Measurements from ENCODE around the gene LYPD6B. TPM values are rescaled to one million over a fixed set of nuclear protein-coding genes. Genes with fewer than 3 reads are reported as not detected.

The LYPD6B gene
- total RNA-seq, 2 experiments from 2014 or later = not detected

DNA sequence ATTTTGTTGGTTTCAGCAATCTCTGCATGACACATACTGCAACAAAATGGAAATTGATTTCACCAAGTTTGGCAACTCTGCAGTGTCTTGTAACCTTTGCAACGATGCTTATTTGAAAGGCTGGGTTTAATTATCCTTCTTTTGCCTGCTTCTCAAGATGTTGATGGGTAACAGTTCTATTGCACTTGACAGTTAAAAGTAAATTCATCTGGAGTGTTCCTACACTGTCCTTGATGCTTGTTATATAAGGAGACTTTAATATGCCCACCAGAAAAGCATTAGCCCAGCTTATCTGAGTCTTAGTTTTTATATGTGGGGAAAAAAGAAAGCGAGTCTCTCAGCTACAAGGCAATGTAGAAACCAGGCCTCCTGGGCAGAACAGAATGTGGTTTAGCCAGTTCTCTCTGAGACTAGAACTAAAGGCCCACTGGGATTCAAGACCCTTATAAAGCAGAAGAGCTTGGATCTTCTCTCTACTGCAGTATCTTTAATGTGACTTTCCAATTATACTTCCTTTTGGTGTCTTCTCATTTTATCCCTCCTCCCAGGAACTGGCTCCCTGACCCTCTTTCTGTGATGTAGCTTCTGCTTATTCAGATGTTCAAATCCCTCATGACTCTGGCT, 185.1 kb downstream of the LYPD6B start:
- Histone ChIP-seq H3K4me3 (ENCODE audit: low read depth, low read length, poor library complexity, severe bottlenecking) (no peak overlapping the region), H3K36me3 (ENCODE audit: insufficient read depth, low read length) (no peaks in the 10 kb centered on the region), H3K27ac (ENCODE audit: low read depth, low read length, poor library complexity, severe bottlenecking) (no peak overlapping the region), H3K9me2 (ENCODE audit: insufficient read depth, low read length) (no peaks in the 10 kb centered on the region), H4K20me1 (ENCODE audit: insufficient read depth, low read length) (no peaks in the 10 kb centered on the region), H3K4me1 (ENCODE audit: insufficient read depth, low read length, poor library complexity, severe bottlenecking) (no peaks in the 10 kb centered on the region), H3K9me3 (ENCODE audit: low read length) (no peaks in the 10 kb centered on the region), H2AFZ (ENCODE audit: low read length) (no peak overlapping the region), H3K79me2 (ENCODE audit: insufficient read depth, low read depth, low read length) (no peaks in the 10 kb centered on the region), H3K4me2 (ENCODE audit: low read length) (no peak overlapping the region)
- no peak for TF ChIP-seq CTCF (conservative IDR thresholded peaks at IDR 0.05; ENCODE audit: low read length)
- intact Hi-C loops (cut with micrococcal nuclease; ENCODE audit: unreplicated experiment) = no loop called here
- POLR2A ChIA-PET = no interaction called here
- CTCF ChIA-PET (ENCODE audit: unreplicated experiment) = no interaction called here
- BruUV-seq (replicated peaks) = no TSS peak
- no peak for DNase-seq (ENCODE audit: low spot score)

DNA sequence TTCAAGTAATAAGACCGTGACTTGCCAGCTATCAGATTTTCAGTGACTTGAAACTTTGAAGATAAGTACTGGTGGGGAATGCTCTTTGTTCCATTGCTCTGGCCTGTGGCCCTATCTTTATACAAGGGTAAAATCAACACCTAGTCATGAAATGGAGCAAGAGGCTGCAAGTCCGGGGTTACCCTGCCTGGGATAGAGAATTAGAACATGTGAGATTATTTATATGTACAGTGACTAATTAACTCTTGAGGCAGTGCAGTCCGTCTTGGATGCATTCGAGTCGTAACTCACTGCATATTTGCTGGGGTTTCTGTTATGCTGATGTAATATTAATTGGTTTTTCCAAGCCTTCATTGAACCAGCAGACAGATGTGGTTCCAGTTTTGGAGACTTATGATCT, 186.0 kb downstream of the LYPD6B start:
- TF ChIP-seq CTCF (conservative IDR thresholded peaks at IDR 0.05; ENCODE audit: low read length) (no peak), EZH2phosphoT487 (IDR thresholded peaks at IDR 0.05; ENCODE audit: borderline replicate concordance, low read depth, low read length) (no peak)
- Histone ChIP-seq H4K20me1 (ENCODE audit: insufficient read depth, low read length) (no peaks in the 10 kb centered on the region), H2AFZ (ENCODE audit: low read length) (no peak overlapping the region), H3K4me2 (ENCODE audit: low read length) (no peak overlapping the region), H3K27ac (ENCODE audit: low read depth, low read length, poor library complexity, severe bottlenecking) (no peak overlapping the region), H3K9me2 (ENCODE audit: insufficient read depth, low read length) (no peaks in the 10 kb centered on the region), H3K4me1 (ENCODE audit: insufficient read depth, low read length, poor library complexity, severe bottlenecking) (no peaks in the 10 kb centered on the region), H3K36me3 (ENCODE audit: insufficient read depth, low read length) (no peaks in the 10 kb centered on the region), H3K9me3 (ENCODE audit: low read length) (no peaks in the 10 kb centered on the region), H3K79me2 (ENCODE audit: insufficient read depth, low read depth, low read length) (no peaks in the 10 kb centered on the region), H3K4me3 (ENCODE audit: low read depth, low read length, poor library complexity, severe bottlenecking) (no peak overlapping the region)
- ChIA-PET POLR2A (no interaction called here), CTCF (ENCODE audit: unreplicated experiment) (no interaction called here)
- no TSS peak for BruUV-seq (replicated peaks)
- intact Hi-C loops (cut with micrococcal nuclease; ENCODE audit: unreplicated experiment) = no loop called here
- DNase-seq (ENCODE audit: low spot score) = no peak

DNA sequence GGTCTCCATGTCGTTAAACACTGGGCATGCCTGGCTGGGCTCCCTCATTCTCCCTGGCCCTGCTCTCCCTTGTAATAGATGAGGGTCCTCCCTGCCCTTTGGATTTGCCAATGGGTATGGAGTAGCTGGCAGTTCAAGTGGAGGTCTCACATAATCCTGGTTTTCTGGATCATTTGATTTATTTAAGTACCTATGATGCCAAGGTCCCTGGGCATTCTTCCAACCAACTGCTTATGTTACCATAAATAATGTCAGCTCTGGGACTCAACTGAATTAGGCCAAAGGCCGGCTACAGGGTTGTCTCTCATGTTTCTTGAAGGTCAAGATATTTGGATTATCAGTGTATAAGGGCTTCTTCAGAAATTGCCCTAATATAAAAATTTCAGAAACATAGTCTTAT, 186.9 kb downstream of the LYPD6B start:
- no peak for TF ChIP-seq CTCF (conservative IDR thresholded peaks at IDR 0.05; ENCODE audit: low read length)
- no peak for TF ChIP-seq EZH2phosphoT487 (IDR thresholded peaks at IDR 0.05; ENCODE audit: borderline replicate concordance, low read depth, low read length)
- ChIA-PET CTCF (ENCODE audit: unreplicated experiment) (no interaction called here), POLR2A (interaction anchor here (0.7 kb wide), 1 partner anchor 1552 kb away, joined by 4 read pairs; no protein-coding TSS in a partner anchor)
- no peaks in the 10 kb centered on the region for H3K79me2 ChIP-seq (ENCODE audit: insufficient read depth, low read depth, low read length)
- H2AFZ ChIP-seq (ENCODE audit: low read length) = no peak overlapping the region
- BruUV-seq (replicated peaks) = no TSS peak
- H3K4me3 ChIP-seq (ENCODE audit: low read depth, low read length, poor library complexity, severe bottlenecking) = no peak overlapping the region
- no peak for DNase-seq (ENCODE audit: low spot score)
- no peak overlapping the region for H3K4me2 ChIP-seq (ENCODE audit: low read length)
- H3K36me3 ChIP-seq (ENCODE audit: insufficient read depth, low read length) = no peaks in the 10 kb centered on the region
- H3K9me2 ChIP-seq (ENCODE audit: insufficient read depth, low read length) = no peaks in the 10 kb centered on the region
- no peaks in the 10 kb centered on the region for H4K20me1 ChIP-seq (ENCODE audit: insufficient read depth, low read length)
- intact Hi-C loops (cut with micrococcal nuclease; ENCODE audit: unreplicated experiment) = no loop called here
- H3K9me3 ChIP-seq (ENCODE audit: low read length) = no peaks in the 10 kb centered on the region
- no peaks in the 10 kb centered on the region for H3K4me1 ChIP-seq (ENCODE audit: insufficient read depth, low read length, poor library complexity, severe bottlenecking)
- no peak overlapping the region for H3K27ac ChIP-seq (ENCODE audit: low read depth, low read length, poor library complexity, severe bottlenecking)
